Measurements from ENCODE around the gene ZFAND3. TPM values are rescaled to one million over a fixed set of nuclear protein-coding genes. Genes with fewer than 3 reads are reported as not detected.
A peak's percentile ranks its signal among the peaks of the same experiment; 100 is the strongest.

ZFAND3 gene
- polyA plus RNA-seq, 1 of the 3 experiments (the other 2 are of a cell fraction) = 16.7 TPM

DNA sequence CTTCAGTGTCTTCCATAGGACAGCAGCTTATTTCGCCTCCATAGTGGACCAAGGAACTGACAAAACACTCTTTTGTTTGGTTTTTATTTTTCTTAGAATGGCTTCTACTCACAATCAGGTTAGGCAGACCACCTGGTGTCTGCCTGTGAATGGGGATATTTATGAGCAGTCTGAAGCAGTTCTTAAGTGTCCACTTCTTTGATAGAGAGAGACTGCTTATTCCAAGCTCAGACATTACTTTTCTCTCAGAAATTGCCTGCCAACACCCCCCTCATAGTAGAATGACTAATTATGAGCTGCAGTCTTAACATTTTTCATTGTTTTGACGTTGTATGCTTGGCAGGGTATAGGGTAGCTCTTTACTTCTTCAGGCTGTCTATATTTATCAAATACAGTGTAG, 174.7 kb downstream of the ZFAND3 start:
- Histone ChIP-seq H2AFZ (ENCODE audit: low read depth) (no peak overlapping the region), H3K27me3 (ENCODE audit: insufficient read depth) (no peaks in the 10 kb centered on the region), H3K79me2 (ENCODE audit: insufficient read depth) (peaks cover 93% of the 10 kb centered on the region), H3K27ac (ENCODE audit: low read depth in 2 of 2, low read length in 1 of 2) (peak overlapping the region in 1 of 2 experiments; percentile 12; a peak in 1 of 4 replicates), H3K36me3 (replicated peaks in 1 of 2; ENCODE audit: control insufficient read depth in 1 of 2, insufficient read depth in 2 of 2, low read length in 1 of 2) (no peaks in the 10 kb centered on the region), H3K4me2 (0 out of 2 replicates have a peak overlapping the region, but pooled peaks have one; percentile 18), H4K20me1 (ENCODE audit: insufficient read depth) (peaks cover 93% of the 10 kb centered on the region), H3K9ac (no peak overlapping the region), H3K9me2 (no peaks in the 10 kb centered on the region), H3K4me1 (ENCODE audit: control insufficient read depth in 1 of 2, insufficient read depth in 2 of 2, low read depth in 1 of 2, low read length in 1 of 2) (peaks cover 5 to 20% of the 10 kb centered on the region in 2 experiments), H3F3A (replicated peaks; ENCODE audit: insufficient read depth) (peaks cover 6% of the 10 kb centered on the region), H3K4me3 (ENCODE audit: low read depth in 2 of 2, low read length in 1 of 2) (no peak overlapping the region), H3K9me3 (no peaks in the 10 kb centered on the region)
- 64% methylated on average over 2 of the region's 2 CpGs for WGBS (ENCODE audit: low lambda C conversion rate)
- POLR2A ChIA-PET = interaction anchor here (0.6 kb wide), 1 partner anchor 298 kb away, joined by 3 read pairs; no protein-coding TSS in a partner anchor
- CTCF ChIA-PET = interaction anchor here (1.0 kb wide), 1 partner anchor 289 kb away, joined by 3 read pairs; no protein-coding TSS in a partner anchor
- DNase-seq = no peak
- no peak for TF ChIP-seq MXI1 (IDR thresholded peaks at IDR 0.05; ENCODE audit: low read depth, low read length)
- TF ChIP-seq PBX3 (IDR thresholded peaks at IDR 0.05) = peak; percentile 37

GRCh38 chr6:37998366-37998765, 178.8 kb downstream of the ZFAND3 start:
- H3K9ac ChIP-seq = no peak overlapping the region
- H3K36me3 ChIP-seq (replicated peaks in 1 of 2; ENCODE audit: control insufficient read depth in 1 of 2, insufficient read depth in 2 of 2, low read length in 1 of 2) = no peaks in the 10 kb centered on the region
- H3K79me2 ChIP-seq (ENCODE audit: insufficient read depth) = peaks cover 83% of the 10 kb centered on the region
- H3K9me2 ChIP-seq = no peaks in the 10 kb centered on the region
- DNase-seq = no peak
- H3K4me2 ChIP-seq = no peak overlapping the region
- H4K20me1 ChIP-seq (ENCODE audit: insufficient read depth) = peaks cover 83% of the 10 kb centered on the region
- no peaks in the 10 kb centered on the region for H3F3A ChIP-seq (replicated peaks; ENCODE audit: insufficient read depth)
- ChIA-PET POLR2A (no interaction called here), CTCF (no interaction called here)
- TF ChIP-seq RCOR1 (IDR thresholded peaks at IDR 0.05; ENCODE audit: low read length) (no peak), TAF1 (IDR thresholded peaks at IDR 0.05; ENCODE audit: borderline replicate concordance, low read depth, low read length) (no peak), RAD21 (IDR thresholded peaks at IDR 0.05; ENCODE audit: low read length) (no peak), TCF12 (IDR thresholded peaks at IDR 0.05) (no peak), ELF1 (IDR thresholded peaks at IDR 0.05) (no peak), USF2 (IDR thresholded peaks at IDR 0.05; ENCODE audit: borderline replicate concordance, low read depth, low read length) (no peak), NFIC (IDR thresholded peaks at IDR 0.05; ENCODE audit: borderline replicate concordance) (no peak), EP300 (IDR thresholded peaks at IDR 0.05; ENCODE audit: borderline replicate concordance in 1 of 2, low read depth in 1 of 2, low read length in 1 of 2) (no peak)
- TF ChIP-seq, protein P1, sequence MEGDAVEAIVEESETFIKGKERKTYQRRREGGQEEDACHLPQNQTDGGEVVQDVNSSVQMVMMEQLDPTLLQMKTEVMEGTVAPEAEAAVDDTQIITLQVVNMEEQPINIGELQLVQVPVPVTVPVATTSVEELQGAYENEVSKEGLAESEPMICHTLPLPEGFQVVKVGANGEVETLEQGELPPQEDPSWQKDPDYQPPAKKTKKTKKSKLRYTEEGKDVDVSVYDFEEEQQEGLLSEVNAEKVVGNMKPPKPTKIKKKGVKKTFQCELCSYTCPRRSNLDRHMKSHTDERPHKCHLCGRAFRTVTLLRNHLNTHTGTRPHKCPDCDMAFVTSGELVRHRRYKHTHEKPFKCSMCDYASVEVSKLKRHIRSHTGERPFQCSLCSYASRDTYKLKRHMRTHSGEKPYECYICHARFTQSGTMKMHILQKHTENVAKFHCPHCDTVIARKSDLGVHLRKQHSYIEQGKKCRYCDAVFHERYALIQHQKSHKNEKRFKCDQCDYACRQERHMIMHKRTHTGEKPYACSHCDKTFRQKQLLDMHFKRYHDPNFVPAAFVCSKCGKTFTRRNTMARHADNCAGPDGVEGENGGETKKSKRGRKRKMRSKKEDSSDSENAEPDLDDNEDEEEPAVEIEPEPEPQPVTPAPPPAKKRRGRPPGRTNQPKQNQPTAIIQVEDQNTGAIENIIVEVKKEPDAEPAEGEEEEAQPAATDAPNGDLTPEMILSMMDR (IDR thresholded peaks at IDR 0.05) = no peak
- 95% methylated on average over 2 of the region's 2 CpGs for WGBS (ENCODE audit: low lambda C conversion rate)
- H3K27me3 ChIP-seq (ENCODE audit: insufficient read depth) = no peaks in the 10 kb centered on the region
- H3K27ac ChIP-seq (ENCODE audit: low read depth in 2 of 2, low read length in 1 of 2) = no peak overlapping the region
- H2AFZ ChIP-seq (ENCODE audit: low read depth) = no peak overlapping the region
- no peaks in the 10 kb centered on the region for H3K9me3 ChIP-seq
- H3K4me1 ChIP-seq (ENCODE audit: control insufficient read depth in 1 of 2, insufficient read depth in 2 of 2, low read depth in 1 of 2, low read length in 1 of 2) = peaks cover 2 to 10% of the 10 kb centered on the region in 2 experiments
- H3K4me3 ChIP-seq (ENCODE audit: low read depth in 2 of 2, low read length in 1 of 2) = no peak overlapping the region

All from SK-N-SH (cell line).